ENCODE data around the gene NTN1.
A peak's percentile ranks its signal among the peaks of the same experiment; 100 is the strongest.

The NTN1 gene

GRCh38 chr17:9020096-9020823, 1.1 kb upstream of the NTN1 start:
- intact Hi-C loops (cut with micrococcal nuclease): no loop called here
- Mint-ChIP-seq H3K27me3 (peaks cover 58% of the 10 kb centered on the region), H3K27ac (no peak overlapping the region), H3K9me3 (no peaks in the 10 kb centered on the region), H3K4me1 (ENCODE audit: low read depth) (peaks cover 18% of the 10 kb centered on the region), H3K4me3 (peak overlapping the region; percentile 56), H3K36me3 (ENCODE audit: low read depth) (no peaks in the 10 kb centered on the region)

GRCh38 chr17:9020824-9021157, 519 bp upstream of the NTN1 start:
- Mint-ChIP-seq H3K27me3 (peaks cover 59% of the 10 kb centered on the region), H3K4me3 (peak overlapping the region; percentile 56), H3K27ac (no peak overlapping the region), H3K36me3 (ENCODE audit: low read depth) (no peaks in the 10 kb centered on the region), H3K4me1 (ENCODE audit: low read depth) (peaks cover 18% of the 10 kb centered on the region), H3K9me3 (no peaks in the 10 kb centered on the region)
- intact Hi-C loops (cut with micrococcal nuclease): no loop called here

- Mint-ChIP-seq H3K9me3 (no peaks in the 10 kb centered on the region), H3K4me3 (peak overlapping the region; percentile 85), H3K27me3 (peaks cover 67% of the 10 kb centered on the region), H3K4me1 (ENCODE audit: low read depth) (peaks cover 18% of the 10 kb centered on the region), H3K27ac (no peak overlapping the region), H3K36me3 (ENCODE audit: low read depth) (no peaks in the 10 kb centered on the region)
- intact Hi-C loops (cut with micrococcal nuclease): no loop called here
Observed at GRCh38 chr17:9021992-9022572, 772 bp downstream of the NTN1 start.

GRCh38 chr17:9022573-9023391, 1.5 kb downstream of the NTN1 start:
- Mint-ChIP-seq H3K4me1 (ENCODE audit: low read depth) (peaks cover 18% of the 10 kb centered on the region), H3K4me3 (peak overlapping the region; percentile 72), H3K9me3 (no peaks in the 10 kb centered on the region), H3K27me3 (peaks cover 71% of the 10 kb centered on the region), H3K27ac (no peak overlapping the region), H3K36me3 (ENCODE audit: low read depth) (no peaks in the 10 kb centered on the region)
- intact Hi-C loops (cut with micrococcal nuclease): no loop called here

GRCh38 chr17:9023392-9024218, 2.3 kb downstream of the NTN1 start:
- no peaks in the 10 kb centered on the region for H3K36me3 Mint-ChIP-seq (ENCODE audit: low read depth)
- H3K9me3 Mint-ChIP-seq: no peaks in the 10 kb centered on the region
- H3K4me1 Mint-ChIP-seq (ENCODE audit: low read depth): peaks cover 18% of the 10 kb centered on the region
- intact Hi-C loops (cut with micrococcal nuclease): no loop called here
- peak overlapping the region; percentile 39 for H3K4me3 Mint-ChIP-seq
- H3K27me3 Mint-ChIP-seq: peaks cover 78% of the 10 kb centered on the region
- H3K27ac Mint-ChIP-seq: no peak overlapping the region

GRCh38 chr17:9024497-9024896, 3.2 kb downstream of the NTN1 start:
- no peaks in the 10 kb centered on the region for H3K9me3 Mint-ChIP-seq
- peaks cover 18% of the 10 kb centered on the region for H3K4me1 Mint-ChIP-seq (ENCODE audit: low read depth)
- H3K27ac Mint-ChIP-seq: no peak overlapping the region
- H3K4me3 Mint-ChIP-seq: no peak overlapping the region
- intact Hi-C loops (cut with micrococcal nuclease): no loop called here
- peaks cover 80% of the 10 kb centered on the region for H3K27me3 Mint-ChIP-seq
- H3K36me3 Mint-ChIP-seq (ENCODE audit: low read depth): no peaks in the 10 kb centered on the region

GRCh38 chr17:9026741-9027140, 5.4 kb downstream of the NTN1 start:
- Mint-ChIP-seq H3K27me3 (peaks cover 74% of the 10 kb centered on the region), H3K36me3 (ENCODE audit: low read depth) (no peaks in the 10 kb centered on the region), H3K27ac (no peak overlapping the region), H3K4me3 (no peak overlapping the region), H3K4me1 (ENCODE audit: low read depth) (peaks cover 7% of the 10 kb centered on the region), H3K9me3 (no peaks in the 10 kb centered on the region)
- intact Hi-C loops (cut with micrococcal nuclease): no loop called here

- no peaks in the 10 kb centered on the region for H3K9me3 Mint-ChIP-seq
- H3K4me3 Mint-ChIP-seq: no peak overlapping the region
- intact Hi-C loops (cut with micrococcal nuclease): no loop called here
- no peaks in the 10 kb centered on the region for H3K36me3 Mint-ChIP-seq (ENCODE audit: low read depth)
- peaks cover 73% of the 10 kb centered on the region for H3K27me3 Mint-ChIP-seq
- H3K27ac Mint-ChIP-seq: no peak overlapping the region
- H3K4me1 Mint-ChIP-seq (ENCODE audit: low read depth): no peaks in the 10 kb centered on the region
Observed at GRCh38 chr17:9028202-9028987, 7.1 kb downstream of the NTN1 start.

- no peaks in the 10 kb centered on the region for H3K9me3 Mint-ChIP-seq
- no peaks in the 10 kb centered on the region for H3K36me3 Mint-ChIP-seq (ENCODE audit: low read depth)
- H3K27me3 Mint-ChIP-seq: peaks cover 68% of the 10 kb centered on the region
- H3K27ac Mint-ChIP-seq: no peak overlapping the region
- H3K4me1 Mint-ChIP-seq (ENCODE audit: low read depth): no peaks in the 10 kb centered on the region
- H3K4me3 Mint-ChIP-seq: no peak overlapping the region
- intact Hi-C loops (cut with micrococcal nuclease): no loop called here
Observed at GRCh38 chr17:9028988-9029570, 7.8 kb downstream of the NTN1 start.

GRCh38 chr17:9032151-9032550, 10.8 kb downstream of the NTN1 start:
- Mint-ChIP-seq H3K36me3 (ENCODE audit: low read depth) (no peaks in the 10 kb centered on the region), H3K4me1 (ENCODE audit: low read depth) (no peaks in the 10 kb centered on the region), H3K27me3 (peaks cover 45% of the 10 kb centered on the region), H3K9me3 (no peaks in the 10 kb centered on the region), H3K4me3 (no peak overlapping the region), H3K27ac (no peak overlapping the region)
- intact Hi-C loops (cut with micrococcal nuclease): no loop called here

- intact Hi-C loops (cut with micrococcal nuclease): no loop called here
- Mint-ChIP-seq H3K9me3 (no peaks in the 10 kb centered on the region), H3K4me1 (ENCODE audit: low read depth) (no peaks in the 10 kb centered on the region), H3K27ac (no peak overlapping the region), H3K4me3 (no peak overlapping the region), H3K36me3 (ENCODE audit: low read depth) (no peaks in the 10 kb centered on the region), H3K27me3 (peaks cover 43% of the 10 kb centered on the region)
Observed at GRCh38 chr17:9032583-9032982, 11.3 kb downstream of the NTN1 start.

- H3K9me3 Mint-ChIP-seq: peaks cover 8% of the 10 kb centered on the region
- H3K4me1 Mint-ChIP-seq (ENCODE audit: low read depth): peaks cover 5% of the 10 kb centered on the region
- peaks cover 27% of the 10 kb centered on the region for H3K27me3 Mint-ChIP-seq
- no peaks in the 10 kb centered on the region for H3K36me3 Mint-ChIP-seq (ENCODE audit: low read depth)
- intact Hi-C loops (cut with micrococcal nuclease): no loop called here
- H3K27ac Mint-ChIP-seq: no peak overlapping the region
- H3K4me3 Mint-ChIP-seq: no peak overlapping the region
Observed at GRCh38 chr17:9035249-9035648, 13.9 kb downstream of the NTN1 start.

- intact Hi-C loops (cut with micrococcal nuclease): no loop called here
- Mint-ChIP-seq H3K9me3 (peaks cover 17% of the 10 kb centered on the region), H3K27ac (no peak overlapping the region), H3K4me3 (no peak overlapping the region), H3K4me1 (ENCODE audit: low read depth) (peaks cover 5% of the 10 kb centered on the region), H3K36me3 (ENCODE audit: low read depth) (no peaks in the 10 kb centered on the region), H3K27me3 (peaks cover 20% of the 10 kb centered on the region)
Observed at GRCh38 chr17:9036336-9036735, 15.0 kb downstream of the NTN1 start.

Measured in dendritic cell treated with granulocyte-macrophage colony-stimulating factor and Interleukin-4, amounts not matched to agents 40 ng/mL and 50 ng/mL, for 4 days (primary cell).